Nucleus accumbens (tissue), 56 donors: ENCODE measurements around the gene PPP2R2B.
"Not testable (repeated sequence)": the region's sequence is repeated elsewhere in the genome, so short reads cannot be mapped to it uniquely, and the experiment has no call there.

Source experiments
- DNase-seq, 56 donors: peaks; one replicate each; lab custom pipeline; 2025; lab: John Stamatoyannopoulos, UW

PPP2R2B gene

DNA sequence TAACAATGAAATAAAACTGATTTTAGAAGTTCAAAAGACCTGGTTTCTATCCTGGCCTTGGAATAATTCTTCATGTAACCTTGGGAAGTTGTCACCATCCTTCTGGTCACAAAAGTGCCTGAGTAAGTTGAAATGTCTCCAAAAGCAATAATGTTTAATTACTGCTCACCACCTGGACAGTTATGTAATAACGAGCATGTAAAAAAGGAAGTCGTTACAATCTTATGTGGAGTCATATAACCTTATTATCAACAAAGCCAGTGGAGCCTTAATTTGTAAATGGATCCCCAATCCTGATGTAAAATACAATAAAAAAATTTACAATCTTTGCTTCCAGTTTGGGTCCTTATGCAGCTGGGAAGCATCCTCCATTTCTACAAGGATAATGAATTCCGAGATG, 298.3 kb downstream of the PPP2R2B start:
- no peak for DNase-seq

- no peak for DNase-seq
Measured at GRCh38 chr5:146574713-146575112, 303.8 kb downstream of the PPP2R2B start.

- DNase-seq = no peak
Measured at GRCh38 chr5:146568161-146568560, 310.4 kb downstream of the PPP2R2B start.

- peak in 47 of 56 donors; percentile 3 to 79 (median 39) for DNase-seq
Measured at GRCh38 chr5:146565764-146566367, 312.7 kb downstream of the PPP2R2B start.

DNA sequence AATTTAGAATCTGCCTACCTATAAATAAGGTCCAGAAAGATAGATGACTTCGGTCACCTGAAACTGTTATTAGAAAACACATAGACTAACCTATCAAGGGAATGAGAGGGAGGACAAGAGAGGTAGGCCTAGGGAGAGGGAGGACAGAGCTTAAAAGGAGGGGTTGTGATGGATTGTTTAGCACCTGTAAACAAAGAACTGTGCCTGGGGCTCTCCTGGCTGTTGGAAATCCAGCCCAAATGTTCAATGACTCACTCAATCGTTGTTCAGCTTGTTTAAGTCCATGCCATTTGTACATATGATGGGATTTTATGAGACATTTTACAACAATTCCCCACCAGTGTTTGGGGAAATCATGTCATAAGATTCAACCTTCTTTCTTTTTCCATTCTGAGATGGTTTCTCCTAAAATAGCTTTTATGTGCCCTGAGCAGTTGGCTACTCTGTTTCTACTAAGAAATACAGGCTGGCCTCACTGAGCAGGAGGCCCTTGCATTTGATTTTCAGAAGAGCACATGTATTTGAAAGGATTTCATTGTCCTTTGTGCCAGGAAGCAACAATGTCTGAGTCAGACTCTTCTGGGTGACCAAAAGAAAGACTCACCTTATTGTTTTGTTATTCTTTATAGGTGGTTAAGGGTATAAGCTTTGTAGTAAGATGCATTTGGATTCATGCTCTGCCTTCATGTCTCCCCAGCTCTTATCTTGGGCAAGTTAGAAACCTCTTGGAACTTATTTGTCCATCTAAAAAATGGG, 314.4 kb downstream of the PPP2R2B start:
- DNase-seq = no peak

- DNase-seq = no peak
Measured at GRCh38 chr5:146562461-146562860, 316.1 kb downstream of the PPP2R2B start.

- no peak for DNase-seq
Measured at GRCh38 chr5:146561711-146562110, 316.8 kb downstream of the PPP2R2B start.

GRCh38 chr5:146560205-146560812, 318.2 kb downstream of the PPP2R2B start:
- no peak for DNase-seq

DNA sequence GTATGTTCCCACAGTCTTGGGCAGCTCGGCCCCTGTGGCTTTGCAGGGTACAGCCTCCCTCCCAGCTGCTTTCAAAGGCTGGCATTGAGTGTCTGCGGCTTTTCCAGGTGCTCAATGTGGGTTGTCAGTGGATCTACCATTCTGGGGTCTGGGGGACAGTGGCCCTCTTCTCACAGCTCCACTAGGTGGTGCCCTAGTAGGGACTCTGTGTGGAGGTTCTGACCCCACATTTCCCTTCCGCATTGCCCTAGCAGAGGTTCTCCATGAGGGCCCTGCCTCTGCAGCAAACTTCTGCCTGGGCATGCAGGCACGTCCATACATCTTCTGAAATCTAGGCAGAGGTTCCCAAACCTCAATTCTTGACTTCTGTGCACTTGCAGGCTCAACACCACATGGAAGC, 321.7 kb downstream of the PPP2R2B start:
- DNase-seq = not testable (repeated sequence)

GRCh38 chr5:146553446-146553845, 325.1 kb downstream of the PPP2R2B start:
- DNase-seq = no peak

DNA sequence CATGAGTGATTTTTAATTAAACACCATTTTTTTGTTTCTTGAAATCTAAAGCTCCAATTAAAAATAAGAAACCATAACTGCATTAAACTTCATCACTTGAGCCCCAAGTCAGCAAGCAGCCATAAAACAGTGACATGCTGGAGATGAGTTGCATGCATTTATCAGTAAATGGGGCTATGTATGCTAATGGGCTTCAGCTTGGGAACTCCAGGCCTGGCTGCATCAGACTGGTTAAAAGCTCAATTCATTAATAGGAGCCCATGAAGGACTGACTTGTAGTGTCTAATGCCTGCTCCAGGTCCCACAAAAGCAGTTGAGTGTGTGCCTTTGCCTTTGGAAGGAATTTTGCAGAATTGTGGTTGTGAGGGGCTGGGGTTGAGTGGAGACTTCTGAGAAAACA, 328.9 kb downstream of the PPP2R2B start:
- DNase-seq = no peak

GRCh38 chr5:146548781-146549449, 329.6 kb downstream of the PPP2R2B start:
- DNase-seq = no peak

GRCh38 chr5:146544232-146544631, 334.3 kb downstream of the PPP2R2B start:
- no peak for DNase-seq

- DNase-seq = peak in 55 of 56 donors; percentile 0 to 88 (median 47)
Measured at GRCh38 chr5:146541958-146542849, 336.4 kb downstream of the PPP2R2B start.

- no peak for DNase-seq
Measured at GRCh38 chr5:146540414-146540813, 338.1 kb downstream of the PPP2R2B start.

DNA sequence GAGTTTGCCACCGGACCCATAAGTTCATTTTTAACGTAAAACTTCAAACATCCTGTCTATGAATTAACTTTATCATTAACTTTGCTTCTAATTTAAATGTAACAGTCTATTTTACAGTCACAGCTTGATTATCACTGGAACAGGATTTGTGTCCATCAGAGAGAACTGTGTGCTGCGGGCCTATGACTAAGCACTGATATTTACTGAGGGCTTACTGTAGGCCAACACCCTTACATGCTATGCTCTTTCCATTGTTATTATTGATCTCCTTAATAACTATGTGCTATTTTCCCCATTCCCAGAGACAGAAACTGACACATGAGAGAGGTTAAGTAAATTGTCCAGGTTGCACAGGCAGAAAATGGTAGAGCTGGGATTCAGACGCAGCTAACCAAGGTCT, 338.6 kb downstream of the PPP2R2B start:
- no peak for DNase-seq

DNA sequence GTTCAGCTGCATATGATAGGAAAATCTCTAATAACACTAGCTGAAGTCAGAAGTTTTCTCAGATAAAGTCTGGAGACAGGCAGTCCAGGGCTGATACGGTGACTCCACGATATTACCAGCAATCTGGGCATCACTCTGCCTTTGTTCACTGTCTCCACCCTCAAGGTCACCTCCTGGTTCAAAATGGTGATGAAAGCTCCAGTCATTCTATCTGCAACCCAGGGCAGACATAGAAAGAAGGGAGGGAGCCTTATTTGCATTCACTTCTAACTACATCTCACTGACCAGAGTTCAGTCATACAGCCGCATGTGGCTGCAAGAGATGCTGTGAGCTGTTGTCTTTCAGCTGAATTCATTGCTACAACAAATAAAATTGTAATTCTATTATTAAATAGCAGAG, 340.1 kb downstream of the PPP2R2B start:
- no peak for DNase-seq

GRCh38 chr5:146533882-146534281, 344.7 kb downstream of the PPP2R2B start:
- no peak for DNase-seq

DNA sequence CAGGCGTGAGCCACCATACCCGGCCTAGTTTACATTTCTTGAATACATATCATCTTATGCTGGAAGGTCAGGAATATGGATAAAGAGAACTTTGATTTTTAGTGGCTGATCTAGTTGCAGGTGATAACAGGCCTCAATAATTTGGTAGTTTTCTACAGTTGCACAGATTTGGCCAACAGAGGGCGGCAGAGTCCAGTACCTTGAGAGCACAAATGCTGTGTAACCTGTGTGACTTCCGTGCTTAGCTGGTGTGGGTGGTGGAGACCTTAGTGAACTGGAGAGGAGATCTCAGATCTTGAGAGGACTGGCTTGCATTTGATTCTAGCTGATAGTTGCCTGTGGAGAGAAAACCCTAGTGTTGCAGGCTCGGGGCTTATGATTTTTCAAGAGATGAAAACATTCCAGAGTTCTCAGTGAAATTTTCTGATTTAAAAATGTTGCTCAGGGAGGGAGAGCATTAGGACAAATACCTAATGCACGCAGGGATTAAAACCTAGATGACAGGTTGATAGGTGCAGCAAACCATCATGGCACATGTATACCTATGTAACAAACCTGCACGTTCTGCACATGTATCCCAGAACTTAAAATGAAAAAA, 345.2 kb downstream of the PPP2R2B start:
- DNase-seq = peak in 49 of 56 donors; percentile 1 to 85 (median 41)
